Measurements from ENCODE around the gene LYRM4.

LYRM4 gene

DNA sequence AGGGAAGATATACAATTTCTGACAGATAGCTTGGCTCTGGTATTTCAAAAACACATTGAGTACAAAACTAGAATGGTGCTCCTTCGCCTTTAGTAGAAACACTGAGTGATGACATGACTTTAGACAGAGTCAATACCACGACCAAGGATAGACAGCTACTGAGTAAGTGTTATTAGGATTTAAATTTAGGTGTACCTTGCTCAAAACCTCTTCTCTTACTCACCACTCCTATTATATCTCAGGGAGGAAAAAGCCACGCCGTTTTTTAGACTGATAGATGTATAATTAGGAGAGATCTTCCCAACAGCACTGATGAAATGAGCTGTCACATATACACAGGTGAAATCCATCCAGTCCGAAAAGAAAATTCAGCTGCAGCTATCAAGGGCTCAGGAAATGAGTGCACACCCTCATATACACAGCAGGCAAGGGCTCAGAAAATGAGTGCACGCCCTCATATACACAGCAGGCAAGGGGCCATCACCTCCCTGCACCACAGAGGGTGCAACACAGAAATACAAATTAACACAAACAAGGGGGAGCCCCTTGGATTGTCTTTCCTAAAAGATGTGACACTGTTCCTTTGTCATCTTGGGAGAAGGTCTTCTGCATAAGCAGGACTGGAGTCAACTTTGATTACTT, 53.7 kb downstream of the LYRM4 start:
- H3K4me3 ChIP-seq (ENCODE audit: low read depth, low read length): no peak overlapping the region

- no peak overlapping the region for H3K4me3 ChIP-seq (ENCODE audit: low read depth, low read length)
Measured at GRCh38 chr6:5205877-5206850, 54.6 kb downstream of the LYRM4 start.

DNA sequence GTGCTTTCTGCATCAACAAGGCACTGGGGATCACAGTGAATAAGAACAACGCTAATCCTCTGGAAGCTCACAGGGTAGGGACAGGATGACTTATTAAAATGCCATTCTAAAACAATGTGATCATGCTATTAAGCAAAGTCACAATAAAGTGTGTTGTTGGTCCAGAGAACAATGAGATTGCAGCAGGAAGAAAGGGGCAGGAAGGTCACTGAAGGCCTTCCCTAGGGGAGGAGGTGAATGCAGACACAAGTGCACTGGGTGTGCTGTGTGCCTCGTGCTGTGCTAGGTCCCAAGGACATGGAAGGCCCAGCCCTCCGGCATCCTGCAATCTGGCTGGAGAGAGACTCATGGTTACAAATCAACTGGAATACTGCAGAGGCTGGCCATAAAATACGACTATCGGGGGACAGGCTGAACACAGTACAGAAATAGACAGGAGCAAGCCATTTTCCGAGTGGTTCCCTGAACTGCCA, 55.7 kb downstream of the LYRM4 start:
- H3K4me3 ChIP-seq (ENCODE audit: low read depth, low read length): no peak overlapping the region

DNA sequence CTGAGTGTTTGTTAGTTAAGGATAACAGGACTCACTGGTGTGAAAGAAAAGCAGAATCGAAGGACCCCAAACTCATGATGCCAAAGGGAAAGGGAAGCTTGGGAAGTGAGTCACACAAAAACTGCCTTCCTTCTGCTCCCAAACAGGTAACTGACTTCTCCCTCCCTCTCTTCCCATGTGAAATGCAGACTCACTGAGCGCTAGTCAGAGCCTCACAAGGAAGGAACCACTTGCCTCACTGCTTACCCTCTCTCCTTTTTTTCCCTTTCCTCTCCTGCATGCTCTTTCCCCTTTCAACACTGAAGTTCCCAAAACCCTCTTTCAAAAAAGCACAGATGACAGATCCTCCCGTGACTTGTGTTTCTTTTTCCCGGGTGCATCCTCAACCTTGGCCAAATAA, 56.4 kb downstream of the LYRM4 start:
- H3K4me3 ChIP-seq (ENCODE audit: low read depth, low read length): no peak overlapping the region

GRCh38 chr6:5203546-5203945, 57.2 kb downstream of the LYRM4 start:
- no peak overlapping the region for H3K4me3 ChIP-seq (ENCODE audit: low read depth, low read length)

DNA sequence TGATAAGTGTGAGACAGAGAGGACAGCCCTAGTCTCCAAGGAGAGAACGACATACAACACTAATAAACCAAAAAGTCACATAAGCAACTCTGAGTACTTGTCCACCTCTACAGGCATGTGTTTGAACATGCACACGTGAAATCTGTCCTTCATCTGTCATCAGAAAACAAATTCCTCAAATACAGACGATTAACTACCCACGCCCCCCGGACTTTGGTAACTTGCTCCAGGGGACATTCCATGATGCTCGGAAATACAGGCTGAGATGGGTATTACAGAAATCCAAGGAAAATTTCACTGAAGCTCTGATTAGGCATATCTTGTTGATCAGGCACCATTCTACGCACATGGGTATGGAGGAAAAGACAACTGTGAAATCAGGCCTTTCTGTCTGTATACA, 57.8 kb downstream of the LYRM4 start:
- no peak overlapping the region for H3K4me3 ChIP-seq (ENCODE audit: low read depth, low read length)

- no peak overlapping the region for H3K4me3 ChIP-seq (ENCODE audit: low read depth, low read length)
Measured at GRCh38 chr6:5202206-5202605, 58.5 kb downstream of the LYRM4 start.

DNA sequence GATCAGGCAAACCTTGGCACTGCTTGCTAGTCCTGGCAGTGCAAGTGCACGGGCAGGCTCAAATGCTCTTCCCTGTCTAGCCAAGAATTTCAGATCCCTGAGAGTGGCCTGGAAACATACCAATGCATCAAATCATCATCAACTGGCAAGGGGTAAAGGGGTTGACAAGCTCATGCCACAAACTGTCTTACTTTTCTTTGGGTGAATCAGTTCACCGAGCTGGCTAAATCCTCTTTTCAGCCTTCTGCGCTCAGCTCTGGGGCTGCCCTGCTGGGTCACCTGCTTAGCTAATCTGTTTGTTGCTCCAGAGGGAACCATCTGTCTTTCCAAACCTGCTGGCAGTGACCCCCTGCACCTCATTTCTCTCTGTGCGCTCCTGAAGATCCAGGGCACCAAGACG, 59.5 kb downstream of the LYRM4 start:
- H3K4me3 ChIP-seq (ENCODE audit: low read depth, low read length): no peak overlapping the region

DNA sequence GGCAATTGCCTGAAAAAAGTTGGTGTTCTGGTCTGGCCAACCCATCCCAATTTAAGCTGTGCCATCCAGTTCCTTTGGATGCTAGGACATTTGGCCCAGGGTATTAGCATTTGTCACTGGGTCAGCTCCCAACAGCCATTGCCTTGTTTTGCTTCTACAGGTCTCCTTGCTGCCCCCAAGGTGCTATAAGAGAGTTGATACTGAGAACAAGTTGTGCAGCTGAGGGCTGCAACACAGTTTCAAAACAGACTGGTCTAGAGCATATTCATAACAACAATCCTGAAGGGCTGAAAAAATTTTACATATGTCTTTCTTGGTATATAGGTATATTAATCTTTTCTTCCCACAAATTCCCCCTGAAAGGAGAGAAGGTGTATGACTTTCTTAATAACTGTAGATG, 61.0 kb downstream of the LYRM4 start:
- no peak overlapping the region for H3K4me3 ChIP-seq (ENCODE audit: low read depth, low read length)

DNA sequence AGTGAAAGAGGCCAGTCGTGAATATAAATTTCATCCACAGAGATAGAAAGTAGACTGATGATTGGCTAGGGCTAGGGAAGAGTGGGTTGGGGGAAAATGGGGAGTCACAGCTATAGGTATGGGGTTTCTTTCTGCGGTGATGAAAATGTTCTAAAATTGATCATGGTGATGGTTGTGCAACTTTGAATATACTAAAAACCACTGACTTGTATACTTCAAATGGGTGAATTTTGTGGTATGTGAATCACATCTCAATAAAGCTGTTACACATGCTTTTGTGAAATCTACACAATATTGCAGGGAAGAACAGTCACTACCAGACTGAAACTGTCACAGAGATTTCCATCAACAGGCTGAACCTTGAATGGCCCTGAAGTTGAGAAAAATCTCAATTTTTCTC, 61.5 kb downstream of the LYRM4 start:
- H3K4me3 ChIP-seq (ENCODE audit: low read depth, low read length): no peak overlapping the region

GRCh38 chr6:5197084-5197483, 63.7 kb downstream of the LYRM4 start:
- H3K4me3 ChIP-seq (ENCODE audit: low read depth, low read length): no peak overlapping the region

GRCh38 chr6:5192135-5192794, 68.5 kb downstream of the LYRM4 start:
- no peak overlapping the region for H3K4me3 ChIP-seq (ENCODE audit: low read depth, low read length)

GRCh38 chr6:5191722-5192121, 69.0 kb downstream of the LYRM4 start:
- no peak overlapping the region for H3K4me3 ChIP-seq (ENCODE audit: low read depth, low read length)

DNA sequence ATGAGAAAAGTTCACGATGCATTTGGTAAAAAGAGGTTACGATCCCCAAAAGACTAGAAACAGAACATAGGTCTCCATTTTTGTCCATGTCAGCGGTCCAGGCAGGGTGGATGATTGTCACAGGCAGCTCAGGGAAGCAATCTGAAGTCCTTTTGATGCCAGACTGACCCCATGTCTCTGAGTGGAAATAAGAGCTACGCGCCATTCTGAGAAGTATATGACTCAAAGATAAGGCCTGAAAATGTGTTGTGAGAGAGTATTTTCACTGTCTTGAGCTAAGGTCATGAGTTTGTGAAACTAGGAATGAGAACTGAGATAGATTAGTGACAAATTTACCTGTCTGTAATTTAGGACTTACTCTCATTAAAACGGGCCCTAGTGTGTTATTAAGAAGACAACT, 69.5 kb downstream of the LYRM4 start:
- no peak overlapping the region for H3K4me3 ChIP-seq (ENCODE audit: low read depth, low read length)

DNA sequence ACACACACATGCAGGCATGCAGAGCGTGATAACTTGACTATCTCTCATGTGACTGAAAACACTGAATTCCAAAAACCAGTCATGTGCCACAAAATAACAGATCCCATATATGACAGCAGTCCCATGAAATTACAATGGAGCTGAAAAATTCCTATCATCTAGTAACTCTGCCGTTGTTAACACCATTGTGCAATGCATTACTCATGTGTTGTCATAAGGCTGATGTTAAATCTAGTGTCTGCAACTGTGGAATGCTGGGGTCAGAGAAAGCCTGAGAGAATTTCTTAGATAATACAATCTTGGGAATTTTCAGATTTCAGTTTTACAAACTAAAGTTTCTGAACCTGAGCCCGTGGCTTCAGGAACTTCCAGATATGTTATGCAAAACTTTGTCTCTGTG, 70.2 kb downstream of the LYRM4 start:
- H3K4me3 ChIP-seq (ENCODE audit: low read depth, low read length): no peak overlapping the region

- no peak overlapping the region for H3K4me3 ChIP-seq (ENCODE audit: low read depth, low read length)
Measured at GRCh38 chr6:5188646-5189045, 72.1 kb downstream of the LYRM4 start.

DNA sequence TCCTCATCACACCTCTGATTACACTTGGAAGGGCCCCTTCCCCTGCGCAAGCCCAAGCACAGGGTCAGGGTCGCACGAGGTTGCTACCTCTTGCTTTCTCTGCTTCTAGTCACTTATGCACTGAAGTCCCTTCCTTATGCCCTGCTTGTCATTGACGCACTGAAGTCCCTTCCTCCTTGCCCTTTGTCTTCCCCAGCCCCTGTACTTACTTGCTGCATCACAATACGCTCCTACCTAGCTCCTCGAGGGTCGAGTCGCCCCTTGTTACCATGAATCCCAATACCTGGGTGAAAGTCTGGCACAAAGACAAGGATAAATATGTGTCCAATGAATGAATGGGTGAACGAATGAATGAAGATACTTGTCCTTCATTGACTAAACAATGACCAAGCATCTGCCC, 75.9 kb downstream of the LYRM4 start:
- no peak overlapping the region for H3K4me3 ChIP-seq (ENCODE audit: low read depth, low read length)

- H3K4me3 ChIP-seq (ENCODE audit: low read depth, low read length): no peak overlapping the region
Measured at GRCh38 chr6:5184218-5184617, 76.5 kb downstream of the LYRM4 start.

DNA sequence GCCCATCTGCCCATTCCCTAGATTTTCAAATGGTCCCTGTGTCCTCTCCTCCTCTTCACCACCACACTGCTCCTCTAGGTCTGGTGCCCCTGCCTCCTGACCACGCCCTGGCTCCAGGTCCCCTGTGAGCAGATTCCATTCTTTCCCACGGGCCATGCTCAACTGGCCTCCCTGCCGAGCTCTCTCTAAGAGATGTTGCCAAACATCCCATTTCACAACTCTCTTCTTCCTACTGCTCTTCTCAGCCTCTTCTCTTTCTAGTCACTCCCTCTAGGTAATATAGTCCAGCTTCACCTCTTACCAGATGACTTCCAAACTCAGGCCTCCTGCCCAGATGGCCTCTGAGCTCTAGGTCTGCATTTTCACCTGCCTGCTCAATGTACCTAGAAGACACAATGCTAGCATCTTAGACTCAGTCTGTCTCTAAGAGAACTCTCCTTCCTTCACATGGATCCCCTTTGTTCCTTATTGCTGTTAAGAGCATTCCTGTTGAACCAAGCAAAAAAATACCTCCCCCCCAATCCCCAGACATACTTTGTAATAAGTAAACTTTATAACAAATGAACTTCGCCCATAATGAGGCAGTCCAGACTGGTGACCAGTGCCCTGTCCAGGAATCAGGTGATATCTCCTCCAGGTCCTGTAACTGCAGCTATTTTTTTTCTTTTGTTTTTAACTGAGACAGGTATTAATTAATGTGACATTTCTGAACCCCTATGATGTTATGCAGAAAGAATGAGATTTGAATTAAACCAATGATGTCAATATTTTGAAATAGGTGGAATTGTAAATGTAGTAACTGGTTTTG, 79.0 kb downstream of the LYRM4 start:
- no peak overlapping the region for H3K4me3 ChIP-seq (ENCODE audit: low read depth, low read length)

DNA sequence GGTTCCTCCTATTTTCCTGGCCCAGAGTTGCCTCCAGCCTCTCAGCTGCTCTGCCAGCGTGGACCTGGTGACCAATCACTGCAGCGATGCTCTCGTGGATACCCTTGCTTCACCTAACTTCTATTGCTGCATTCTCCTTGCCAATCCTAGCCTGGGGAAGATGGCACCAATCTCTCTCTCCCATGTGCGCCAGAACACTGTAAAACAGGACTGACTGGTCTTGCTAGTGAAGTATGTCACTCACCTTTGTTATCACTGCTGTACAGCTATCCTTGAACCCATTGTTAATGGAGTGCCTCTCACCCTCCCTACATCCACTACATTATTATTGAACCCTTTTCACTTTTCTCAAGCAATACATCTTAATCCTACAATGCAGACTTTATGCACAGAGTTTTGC, 80.1 kb downstream of the LYRM4 start:
- no peak overlapping the region for H3K4me3 ChIP-seq (ENCODE audit: low read depth, low read length)

DNA sequence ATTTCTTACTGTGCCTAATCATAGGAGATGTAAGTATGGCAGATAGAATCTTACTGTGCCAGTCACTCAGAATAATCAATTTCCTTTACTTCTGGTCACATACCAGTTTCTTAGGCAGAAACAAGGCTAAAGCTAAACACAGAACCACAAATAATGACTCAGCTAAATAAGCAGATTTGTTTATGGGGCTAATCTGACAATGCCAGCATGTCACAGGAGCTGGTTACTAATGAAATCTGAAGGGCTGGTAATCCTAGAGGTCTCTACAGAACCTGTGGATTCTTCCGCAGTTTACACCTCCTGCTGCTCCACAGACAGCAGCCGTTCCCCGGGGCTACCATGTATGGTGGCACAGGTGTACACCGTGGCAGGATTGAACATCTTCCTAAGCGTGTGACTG, 80.8 kb downstream of the LYRM4 start:
- H3K4me3 ChIP-seq (ENCODE audit: low read depth, low read length): no peak overlapping the region

Measured in iPS-11a (cell line).